ENCODE measurements around the gene PAQR9.
A peak's percentile ranks its signal among the peaks of the same experiment; 100 is the strongest.

The PAQR9 gene

DNA sequence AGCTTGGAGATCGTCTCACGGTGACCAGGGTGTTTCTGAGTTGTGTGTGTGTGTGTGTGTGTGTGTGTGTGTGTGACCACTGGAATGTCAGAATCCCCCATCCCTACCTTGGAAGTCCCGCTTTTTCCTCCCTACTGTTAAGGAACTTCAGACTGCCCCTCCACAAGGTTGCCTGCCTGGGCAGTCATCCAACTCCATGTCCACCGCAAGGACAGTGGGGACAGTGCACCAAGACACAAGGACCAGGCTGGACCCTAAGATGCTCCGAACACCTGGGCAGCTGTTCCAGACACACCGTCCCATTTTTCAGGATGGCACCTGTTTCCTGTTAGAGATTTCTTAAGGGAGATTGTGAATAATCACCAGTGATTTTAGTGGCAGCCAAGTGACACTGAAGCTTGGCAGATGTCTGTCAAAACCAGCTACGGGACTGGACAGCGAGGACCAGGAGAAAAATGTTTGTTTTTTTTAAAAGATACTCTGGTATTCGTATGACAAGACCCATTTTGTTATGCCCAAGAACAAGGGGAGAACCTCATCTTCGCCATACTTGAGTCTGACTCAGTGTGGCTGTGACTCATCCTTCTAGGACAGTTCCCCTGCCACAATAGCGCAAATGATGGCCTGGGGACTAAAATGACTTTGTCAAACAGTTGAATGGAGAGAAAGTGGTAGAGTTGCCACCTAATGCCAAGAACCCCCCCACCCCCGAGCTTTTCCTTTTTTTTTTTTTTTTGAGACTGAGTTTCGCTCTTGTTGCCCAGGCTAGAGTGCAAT lies 15.5 kb downstream of the PAQR9 start:
- DNase-seq = no peak

GRCh38 chr3:142947352-142947751 lies 16.1 kb downstream of the PAQR9 start:
- no peak for DNase-seq

GRCh38 chr3:142946861-142947260 lies 16.6 kb downstream of the PAQR9 start:
- no peak for DNase-seq

DNA sequence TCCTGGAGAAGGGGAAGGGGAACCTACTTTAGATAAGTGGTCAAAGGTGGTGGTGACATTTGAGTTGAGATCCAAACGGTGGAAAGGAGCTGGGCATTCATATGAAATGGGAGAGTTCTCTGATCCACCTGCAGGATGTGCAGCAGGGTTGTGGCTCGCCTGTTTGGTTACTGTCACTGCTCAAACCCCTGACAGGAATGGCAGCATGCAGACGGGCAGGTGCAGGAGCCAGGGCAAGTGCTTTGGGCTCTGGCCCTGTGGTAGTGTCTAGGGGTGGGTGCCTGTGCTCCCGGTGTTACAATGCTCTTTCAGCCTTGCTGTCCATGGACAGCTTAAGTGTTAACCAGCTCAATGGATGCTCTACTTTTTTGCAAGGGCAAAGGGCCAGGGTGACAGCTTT lies 18.5 kb downstream of the PAQR9 start:
- DNase-seq = no peak

DNA sequence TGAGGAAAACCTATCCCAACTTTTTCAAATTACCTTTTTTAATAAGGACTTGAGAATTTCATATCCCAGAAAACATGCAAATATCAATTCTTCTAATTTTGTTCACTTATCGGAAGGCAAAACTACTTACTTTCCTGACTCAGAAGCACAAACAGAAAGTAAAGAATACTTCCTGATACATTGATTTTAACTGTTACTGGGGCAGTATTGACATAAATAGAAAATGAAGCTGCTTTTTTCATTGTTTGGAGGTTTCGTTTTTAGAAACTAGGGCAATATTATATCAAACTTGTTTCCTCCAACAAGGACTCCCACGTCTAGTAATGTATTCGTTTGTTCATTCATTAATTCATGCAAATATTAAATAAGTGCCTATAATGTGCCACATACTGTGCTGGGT lies 19.1 kb downstream of the PAQR9 start:
- no peak for DNase-seq

DNA sequence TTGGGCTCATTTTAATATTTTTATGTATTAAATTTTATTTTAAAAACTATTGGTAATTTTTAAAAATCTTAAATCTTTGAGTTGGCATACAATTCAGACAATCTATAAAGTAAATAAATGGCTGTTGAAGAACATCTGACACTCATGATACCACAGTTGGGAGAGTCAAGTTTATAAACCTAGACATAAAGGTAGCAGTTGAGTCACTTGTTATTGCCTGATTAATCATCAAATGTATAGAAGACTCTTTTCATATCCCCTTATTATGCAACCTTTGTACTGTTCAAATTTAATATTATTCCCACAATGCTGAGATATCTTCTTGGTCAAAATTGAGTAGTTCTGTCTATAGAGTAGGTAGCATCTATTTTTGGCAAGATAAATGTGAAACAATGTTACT lies 19.6 kb downstream of the PAQR9 start:
- no peak for DNase-seq

DNA sequence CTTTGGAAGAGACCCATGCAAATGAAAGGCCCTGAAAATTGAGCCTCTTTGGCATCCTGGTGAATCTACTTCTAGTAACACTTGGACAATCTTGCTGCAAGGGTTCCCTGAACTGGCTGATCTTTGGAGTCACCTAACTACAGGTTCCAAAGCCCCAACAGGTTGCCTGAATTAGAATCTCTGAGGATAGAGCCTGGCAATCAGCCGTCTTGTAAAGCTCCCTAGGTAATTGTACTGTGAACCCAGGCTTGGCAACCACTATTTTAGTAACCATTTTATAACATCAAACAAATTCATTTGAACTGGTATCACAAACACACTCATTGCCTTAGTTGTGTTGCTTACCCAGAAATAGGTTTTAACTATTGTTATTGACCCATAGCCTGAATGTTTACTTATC lies 20.1 kb downstream of the PAQR9 start:
- DNase-seq = no peak

GRCh38 chr3:142941373-142942123 lies 21.9 kb downstream of the PAQR9 start:
- DNase-seq = no peak

GRCh38 chr3:142940472-142940871 lies 23.0 kb downstream of the PAQR9 start:
- no peak for DNase-seq

- no peak for DNase-seq
Measured at GRCh38 chr3:142940000-142940399, 23.5 kb downstream of the PAQR9 start.

GRCh38 chr3:142935963-142936362 lies 27.5 kb downstream of the PAQR9 start:
- DNase-seq = no peak

DNA sequence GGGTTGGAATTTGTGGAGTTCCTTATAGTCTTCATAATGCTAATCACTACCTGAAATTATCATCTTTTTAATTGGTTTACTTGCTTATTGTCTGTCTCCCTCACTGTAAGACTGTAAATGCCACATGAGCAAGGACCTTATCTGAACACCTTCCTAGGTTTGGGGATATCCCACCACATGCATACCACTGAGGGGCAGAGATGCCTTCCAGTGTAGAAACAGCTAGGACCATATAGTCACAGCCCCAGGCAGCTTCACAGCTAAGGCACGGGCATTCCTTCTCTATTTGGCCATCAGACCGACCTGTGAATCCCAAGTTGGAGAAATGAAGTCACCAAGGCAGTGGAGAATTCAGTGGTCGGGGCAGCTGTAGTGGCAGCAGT lies 28.6 kb downstream of the PAQR9 start:
- DNase-seq = no peak

DNA sequence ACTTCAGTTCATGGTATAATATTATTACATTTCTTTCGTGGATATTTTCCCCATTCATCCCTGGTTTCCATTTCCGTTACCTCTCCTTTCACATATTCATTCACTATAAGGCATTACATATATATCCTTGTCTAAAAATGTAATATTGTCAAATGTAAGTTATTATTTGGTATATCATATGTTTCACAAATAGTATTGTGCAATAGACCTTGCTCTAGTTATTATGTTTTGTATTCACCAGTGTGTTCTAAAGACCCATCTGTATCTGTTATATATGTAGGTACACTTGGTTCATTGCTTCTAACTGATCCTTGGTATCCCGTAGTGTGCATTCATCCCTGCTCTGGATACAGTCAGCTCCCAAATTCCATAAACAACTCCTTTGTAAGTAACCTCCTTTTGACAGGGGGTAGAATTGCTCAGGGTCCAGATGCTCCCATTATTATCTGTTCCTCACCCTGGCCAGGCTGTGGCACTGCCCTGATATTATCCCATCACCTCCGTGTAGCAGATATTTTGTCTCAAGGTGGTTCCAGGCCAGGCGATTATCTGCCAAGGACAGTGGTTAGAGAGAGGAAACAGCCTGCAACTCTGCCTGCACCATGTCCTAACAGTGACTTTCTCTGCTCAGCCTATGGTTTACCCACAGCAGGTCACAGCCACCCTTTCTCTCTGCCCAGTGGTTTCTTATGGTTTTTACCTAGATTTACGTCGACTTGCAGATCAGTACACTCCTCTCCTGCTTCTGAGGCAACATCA lies 29.2 kb downstream of the PAQR9 start:
- no peak for DNase-seq

DNA sequence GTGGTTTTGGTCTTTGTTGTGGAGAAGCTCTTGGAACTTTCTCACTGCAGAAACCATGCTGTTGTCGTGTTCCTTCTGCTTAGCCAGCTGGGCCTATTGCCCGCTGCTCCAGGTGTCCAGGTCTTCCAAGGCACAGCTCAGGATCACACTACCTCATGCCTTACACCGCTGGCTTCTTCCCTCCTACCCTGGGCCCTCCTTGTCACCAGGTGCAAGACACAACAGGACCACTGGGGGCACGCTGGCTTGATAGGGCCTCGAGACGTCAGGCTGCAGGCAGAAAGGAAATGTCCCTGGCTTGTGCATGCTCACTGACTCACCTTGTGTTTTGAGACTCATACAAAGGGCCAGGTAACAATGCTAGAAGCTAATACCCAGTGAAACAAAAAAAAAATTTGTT lies 32.3 kb downstream of the PAQR9 start:
- no peak for DNase-seq

DNA sequence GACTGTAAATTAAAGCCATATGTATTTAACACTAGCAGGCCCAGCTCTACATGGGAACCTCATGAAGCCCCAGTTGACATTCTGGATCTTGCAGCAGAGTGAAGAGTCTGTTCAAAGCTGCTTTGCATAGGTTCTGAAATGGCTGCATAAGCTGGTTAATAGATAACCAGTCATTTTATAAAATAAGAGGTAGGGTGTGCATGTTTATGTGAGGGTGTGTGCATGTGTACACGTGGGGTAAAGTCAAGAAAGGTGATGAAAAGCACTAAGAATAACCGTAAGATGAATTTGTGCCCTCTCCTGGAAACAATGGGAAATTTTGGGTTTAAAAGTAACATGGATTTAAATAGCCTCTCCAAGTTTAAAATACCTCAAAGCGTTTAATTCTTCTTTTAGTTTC lies 33.0 kb downstream of the PAQR9 start:
- DNase-seq = peak; percentile 82

DNA sequence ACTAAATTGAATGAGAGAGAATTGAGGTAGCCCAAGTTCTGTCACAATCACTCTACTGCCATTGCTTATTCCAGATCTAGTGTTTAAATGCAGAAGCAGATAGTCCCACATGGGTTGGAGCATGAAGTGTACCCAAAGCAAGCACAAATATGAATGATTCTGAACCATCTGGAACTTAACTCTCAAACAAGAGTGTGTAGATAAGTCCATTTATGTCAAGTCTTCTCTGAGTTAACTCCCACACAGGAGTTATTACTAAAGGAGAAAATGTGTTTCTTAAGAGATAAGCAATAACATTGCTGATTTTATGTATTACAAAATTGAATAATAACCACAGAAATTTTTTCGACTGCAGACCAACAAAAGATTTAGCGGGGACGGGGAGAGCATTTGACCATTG lies 33.6 kb downstream of the PAQR9 start:
- DNase-seq = peak; percentile 42

- no peak for DNase-seq
Measured at GRCh38 chr3:142929109-142929508, 34.4 kb downstream of the PAQR9 start.

GRCh38 chr3:142926368-142926944 lies 37.0 kb downstream of the PAQR9 start:
- no peak for DNase-seq

- DNase-seq = no peak
Measured at GRCh38 chr3:142925140-142925539, 38.3 kb downstream of the PAQR9 start.

DNA sequence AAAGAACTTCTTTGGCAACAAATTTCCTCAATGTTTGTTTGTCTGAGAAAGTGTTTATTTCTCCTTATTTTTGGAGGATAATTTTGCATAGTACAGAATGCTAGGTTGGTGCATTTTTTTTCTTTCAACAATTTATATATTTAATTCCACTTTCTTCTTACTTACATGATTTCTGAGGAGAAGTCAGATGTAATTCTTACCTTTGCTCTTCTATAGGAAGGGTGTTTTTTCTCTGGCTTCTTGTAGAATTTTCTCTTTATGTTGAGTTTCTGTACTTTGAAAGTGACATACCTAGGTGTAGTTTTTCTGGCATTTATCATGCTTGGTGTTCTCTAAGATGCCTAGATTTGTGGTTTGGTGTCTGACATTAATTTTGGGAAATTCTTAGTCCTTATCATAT lies 39.8 kb downstream of the PAQR9 start:
- DNase-seq = no peak

- no peak for DNase-seq
Measured at GRCh38 chr3:142916605-142917004, 46.9 kb downstream of the PAQR9 start.

DNA sequence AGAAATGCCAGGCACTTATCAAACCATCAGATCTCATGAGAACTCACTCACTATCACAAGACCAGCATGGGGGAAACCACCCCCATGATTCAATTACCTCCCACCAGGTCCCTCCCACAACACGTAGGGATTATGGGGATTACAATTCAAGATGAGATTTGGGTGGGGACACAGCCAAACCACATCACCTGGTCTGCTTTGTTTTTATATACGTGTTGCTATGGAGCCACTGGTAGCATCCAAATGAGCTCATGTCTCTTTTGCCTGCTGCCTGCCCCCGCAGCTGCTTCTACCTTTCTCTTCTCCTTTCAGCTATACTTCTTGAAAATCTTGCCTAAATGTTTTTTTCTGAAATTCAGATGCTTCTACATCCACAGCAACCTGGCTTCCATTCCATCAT lies 47.8 kb downstream of the PAQR9 start:
- no peak for DNase-seq

GRCh38 chr3:142914286-142914811 lies 49.1 kb downstream of the PAQR9 start:
- DNase-seq = no peak

All from NCI-H526 treated with DMSO at 0.1 percent for 48 hours (cell line).